Measurements from ENCODE around the gene CCDC184. TPM values are rescaled to one million over a fixed set of nuclear protein-coding genes. Genes with fewer than 3 reads are reported as not detected.
"Not testable (repeated sequence)": the region's sequence is repeated elsewhere in the genome, so short reads cannot be mapped to it uniquely, and the experiment has no call there.

Gene CCDC184
- total RNA-seq, 1 donor from 2014 or later = 0.47 TPM

DNA sequence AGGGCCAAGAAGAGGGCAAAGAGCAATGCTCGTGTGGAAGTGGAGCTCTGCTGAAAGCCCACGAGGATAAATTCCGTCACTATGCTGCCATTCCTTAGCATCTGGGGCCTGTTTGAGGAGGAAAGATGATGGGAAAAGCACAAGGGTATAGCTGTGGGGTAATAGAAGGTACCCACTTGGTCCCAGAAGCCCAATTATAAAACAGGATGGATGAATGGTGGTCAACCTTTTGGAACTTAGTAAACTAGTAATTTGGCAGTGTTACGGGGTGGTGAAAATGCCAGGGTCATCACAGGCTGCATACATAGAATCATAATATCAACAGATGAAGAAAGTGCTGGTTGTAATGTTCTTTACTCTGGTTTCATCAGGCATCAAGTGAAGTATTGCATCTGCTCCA lies 19.7 kb downstream of the CCDC184 start, which contains the start of gene OR10AD1:
TSS of gene OR10AD1 (minus strand) at position 101 of the 400 bp plus-strand sequence. CDS start at position 101, 0 bp downstream.
- TF ChIP-seq, protein P1, sequence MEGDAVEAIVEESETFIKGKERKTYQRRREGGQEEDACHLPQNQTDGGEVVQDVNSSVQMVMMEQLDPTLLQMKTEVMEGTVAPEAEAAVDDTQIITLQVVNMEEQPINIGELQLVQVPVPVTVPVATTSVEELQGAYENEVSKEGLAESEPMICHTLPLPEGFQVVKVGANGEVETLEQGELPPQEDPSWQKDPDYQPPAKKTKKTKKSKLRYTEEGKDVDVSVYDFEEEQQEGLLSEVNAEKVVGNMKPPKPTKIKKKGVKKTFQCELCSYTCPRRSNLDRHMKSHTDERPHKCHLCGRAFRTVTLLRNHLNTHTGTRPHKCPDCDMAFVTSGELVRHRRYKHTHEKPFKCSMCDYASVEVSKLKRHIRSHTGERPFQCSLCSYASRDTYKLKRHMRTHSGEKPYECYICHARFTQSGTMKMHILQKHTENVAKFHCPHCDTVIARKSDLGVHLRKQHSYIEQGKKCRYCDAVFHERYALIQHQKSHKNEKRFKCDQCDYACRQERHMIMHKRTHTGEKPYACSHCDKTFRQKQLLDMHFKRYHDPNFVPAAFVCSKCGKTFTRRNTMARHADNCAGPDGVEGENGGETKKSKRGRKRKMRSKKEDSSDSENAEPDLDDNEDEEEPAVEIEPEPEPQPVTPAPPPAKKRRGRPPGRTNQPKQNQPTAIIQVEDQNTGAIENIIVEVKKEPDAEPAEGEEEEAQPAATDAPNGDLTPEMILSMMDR (IDR thresholded peaks at IDR 0.05) = no peak
- Mint-ChIP-seq H3K4me1 (ENCODE audit: low read depth) (peaks cover 6% of the 10 kb centered on the region), H3K9me3 (ENCODE audit: low read depth) (peaks cover 36% of the 10 kb centered on the region), H3K27ac (ENCODE audit: unreplicated experiment) (no peak within 1 kb of the TSS), H3K4me3 (ENCODE audit: unreplicated experiment) (no peak within 1 kb of the TSS), H3K36me3 (ENCODE audit: low read depth) (peaks cover 4% of the 10 kb centered on the region), H3K27me3 (ENCODE audit: low read depth) (peaks cover 13% of the 10 kb centered on the region)
- DNase-seq (ENCODE audit: low spot score) = no peak

DNA sequence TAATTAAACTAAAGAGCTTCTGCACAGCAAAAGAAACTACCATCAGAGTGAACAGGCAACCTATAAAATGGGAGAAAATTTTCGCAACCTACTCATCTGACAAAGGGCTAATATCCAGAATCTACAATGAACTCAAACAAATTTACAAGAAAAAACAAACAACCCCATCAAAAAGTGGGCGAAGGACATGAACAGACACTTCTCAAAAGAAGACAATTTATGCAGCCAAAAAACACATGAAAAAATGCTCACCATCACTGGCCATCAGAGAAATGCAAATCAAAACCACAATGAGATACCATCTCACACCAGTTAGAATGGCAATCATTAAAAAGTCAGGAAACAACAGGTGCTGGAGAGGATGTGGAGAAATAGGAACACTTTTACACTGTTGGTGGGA lies 26.1 kb downstream of the CCDC184 start:
- H3K27ac Mint-ChIP-seq (ENCODE audit: unreplicated experiment); H3K4me1 Mint-ChIP-seq (ENCODE audit: low read depth); H3K36me3 Mint-ChIP-seq (ENCODE audit: low read depth); H3K4me3 Mint-ChIP-seq (ENCODE audit: unreplicated experiment); DNase-seq (ENCODE audit: low spot score): not testable (repeated sequence)
- Mint-ChIP-seq H3K9me3 (ENCODE audit: low read depth) (peaks cover 19% of the 10 kb centered on the region), H3K27me3 (ENCODE audit: low read depth) (peaks cover 21% of the 10 kb centered on the region)

DNA sequence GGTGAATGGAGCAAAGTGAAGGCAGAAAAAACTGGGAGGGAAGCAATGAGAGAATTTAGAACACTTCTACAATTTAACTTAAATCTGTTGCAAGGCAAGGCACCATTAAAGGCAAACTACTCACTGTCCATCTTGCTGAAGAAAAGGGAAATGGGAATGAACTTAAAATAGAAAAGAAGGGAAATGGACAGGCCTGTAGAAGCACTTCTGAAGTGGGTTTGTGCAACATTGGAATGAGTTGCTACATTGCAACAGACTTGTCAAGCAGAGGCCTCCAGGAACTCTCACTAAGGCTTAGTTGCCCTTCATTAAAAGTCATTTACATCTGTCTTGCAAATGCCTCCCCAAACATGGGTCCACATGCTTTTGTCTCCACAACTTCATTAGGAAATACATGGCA lies 33.3 kb downstream of the CCDC184 start:
- TF ChIP-seq, protein P1 (IDR thresholded peaks at IDR 0.05) = no peak
- no peak overlapping the region for H3K4me3 Mint-ChIP-seq (ENCODE audit: unreplicated experiment)
- H3K4me1 Mint-ChIP-seq (ENCODE audit: low read depth) = no peaks in the 10 kb centered on the region
- peaks cover 32% of the 10 kb centered on the region for H3K27me3 Mint-ChIP-seq (ENCODE audit: low read depth)
- DNase-seq (ENCODE audit: low spot score) = no peak
- no peak overlapping the region for H3K27ac Mint-ChIP-seq (ENCODE audit: unreplicated experiment)
- H3K9me3 Mint-ChIP-seq (ENCODE audit: low read depth) = no peaks in the 10 kb centered on the region
- no peaks in the 10 kb centered on the region for H3K36me3 Mint-ChIP-seq (ENCODE audit: low read depth)

DNA sequence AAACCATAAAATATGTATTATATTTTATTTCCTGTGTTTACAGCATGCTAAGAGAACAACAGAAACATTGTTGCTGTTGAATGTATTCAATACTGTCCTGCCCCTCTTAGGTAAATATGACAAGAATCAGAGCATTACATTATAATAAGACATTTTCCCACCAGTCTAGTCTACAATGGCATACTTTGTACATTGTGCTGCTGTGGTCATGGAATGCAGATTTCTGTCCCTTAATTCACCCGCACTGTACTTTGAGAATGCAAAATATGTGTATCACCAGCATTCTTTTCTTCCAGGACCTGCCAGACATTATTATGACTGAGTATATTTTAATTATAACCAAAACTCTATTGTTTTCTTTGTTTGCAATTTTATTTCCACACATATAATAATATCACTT lies 36.2 kb downstream of the CCDC184 start:
- Mint-ChIP-seq H3K27me3 (ENCODE audit: low read depth) (peaks cover 33% of the 10 kb centered on the region), H3K27ac (ENCODE audit: unreplicated experiment) (no peak overlapping the region), H3K4me1 (ENCODE audit: low read depth) (no peaks in the 10 kb centered on the region), H3K4me3 (ENCODE audit: unreplicated experiment) (no peak overlapping the region), H3K9me3 (ENCODE audit: low read depth) (peaks cover 3% of the 10 kb centered on the region), H3K36me3 (ENCODE audit: low read depth) (no peaks in the 10 kb centered on the region)
- TF ChIP-seq, protein P1 (IDR thresholded peaks at IDR 0.05) = no peak
- no peak for DNase-seq (ENCODE audit: low spot score)

DNA sequence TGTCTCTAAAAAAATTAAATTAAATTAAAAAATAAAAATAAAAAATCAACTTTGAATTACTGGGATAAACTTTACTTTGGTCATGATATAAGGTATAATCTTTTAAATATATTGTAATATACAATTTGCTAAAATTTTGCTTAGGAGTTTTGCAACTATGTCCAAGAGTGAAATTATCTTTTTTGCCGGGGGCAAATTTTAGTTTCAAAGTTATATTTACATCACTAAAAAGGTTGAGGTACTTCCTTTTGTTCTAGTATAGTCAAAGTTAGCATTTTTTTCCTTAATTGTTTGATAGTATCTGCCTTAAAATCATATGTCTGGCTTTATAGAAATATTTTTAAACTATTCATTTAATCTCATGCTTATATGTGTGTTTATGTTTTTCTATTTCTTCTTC lies 37.3 kb downstream of the CCDC184 start:
- no peak overlapping the region for H3K4me3 Mint-ChIP-seq (ENCODE audit: unreplicated experiment)

DNA sequence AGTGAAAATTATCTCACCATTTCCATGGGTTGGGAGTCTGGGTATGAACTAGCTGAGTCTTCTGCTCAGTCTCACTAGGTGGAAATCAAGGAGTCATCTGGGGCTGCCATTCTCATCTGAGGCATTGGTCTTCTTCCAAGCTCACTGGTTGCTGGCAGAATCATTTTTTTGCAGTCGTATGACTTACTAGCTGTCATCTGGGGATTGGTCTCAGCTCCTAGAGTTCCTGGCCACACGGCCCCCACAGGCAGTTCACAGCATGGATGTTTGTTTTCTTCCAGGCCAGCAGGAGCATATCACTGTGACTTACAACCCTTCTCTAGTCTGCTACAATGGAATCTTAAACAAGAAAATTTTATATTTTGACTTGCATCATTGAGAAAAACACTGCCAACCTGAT lies 38.2 kb downstream of the CCDC184 start:
- H3K4me1 Mint-ChIP-seq (ENCODE audit: low read depth) = no peaks in the 10 kb centered on the region
- H3K9me3 Mint-ChIP-seq (ENCODE audit: low read depth) = peaks cover 6% of the 10 kb centered on the region
- no peak for DNase-seq (ENCODE audit: low spot score)
- TF ChIP-seq, protein P1 (IDR thresholded peaks at IDR 0.05) = no peak
- no peak overlapping the region for H3K27ac Mint-ChIP-seq (ENCODE audit: unreplicated experiment)
- peaks cover 35% of the 10 kb centered on the region for H3K27me3 Mint-ChIP-seq (ENCODE audit: low read depth)
- H3K36me3 Mint-ChIP-seq (ENCODE audit: low read depth) = no peaks in the 10 kb centered on the region
- no peak overlapping the region for H3K4me3 Mint-ChIP-seq (ENCODE audit: unreplicated experiment)

More for the DNA sequence above, 37.3 kb downstream of the CCDC184 start:
- Mint-ChIP-seq H3K9me3 (ENCODE audit: low read depth) (peaks cover 3% of the 10 kb centered on the region), H3K27me3 (ENCODE audit: low read depth) (peaks cover 34% of the 10 kb centered on the region), H3K27ac (ENCODE audit: unreplicated experiment) (no peak overlapping the region), H3K36me3 (ENCODE audit: low read depth) (no peaks in the 10 kb centered on the region), H3K4me1 (ENCODE audit: low read depth) (no peaks in the 10 kb centered on the region)
- TF ChIP-seq, protein P1 (IDR thresholded peaks at IDR 0.05) = no peak
- DNase-seq (ENCODE audit: low spot score) = no peak

DNA sequence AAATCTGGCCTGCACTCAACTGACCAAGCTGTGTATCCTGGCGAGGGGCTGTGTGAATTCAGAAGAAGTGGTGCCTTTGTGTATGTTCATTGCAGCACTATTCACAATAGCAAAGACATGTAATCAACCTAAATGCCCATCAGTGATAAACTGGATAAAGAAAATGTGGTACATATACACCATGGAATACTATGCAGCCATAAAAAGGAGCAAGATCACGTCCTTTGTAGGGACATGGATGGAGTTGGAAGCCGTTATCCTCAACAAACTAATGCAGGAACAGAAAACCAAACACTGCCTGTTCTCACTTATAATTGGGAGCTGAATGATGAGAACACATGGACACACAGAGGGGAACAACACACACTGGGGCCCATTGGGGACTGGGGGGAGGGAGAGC lies 41.1 kb downstream of the CCDC184 start:
- not testable (repeated sequence) for H3K4me1 Mint-ChIP-seq (ENCODE audit: low read depth); H3K4me3 Mint-ChIP-seq (ENCODE audit: unreplicated experiment); H3K27ac Mint-ChIP-seq (ENCODE audit: unreplicated experiment); DNase-seq (ENCODE audit: low spot score); H3K36me3 Mint-ChIP-seq (ENCODE audit: low read depth)
- H3K27me3 Mint-ChIP-seq (ENCODE audit: low read depth) = peaks cover 27% of the 10 kb centered on the region
- H3K9me3 Mint-ChIP-seq (ENCODE audit: low read depth) = peaks cover 21% of the 10 kb centered on the region

DNA sequence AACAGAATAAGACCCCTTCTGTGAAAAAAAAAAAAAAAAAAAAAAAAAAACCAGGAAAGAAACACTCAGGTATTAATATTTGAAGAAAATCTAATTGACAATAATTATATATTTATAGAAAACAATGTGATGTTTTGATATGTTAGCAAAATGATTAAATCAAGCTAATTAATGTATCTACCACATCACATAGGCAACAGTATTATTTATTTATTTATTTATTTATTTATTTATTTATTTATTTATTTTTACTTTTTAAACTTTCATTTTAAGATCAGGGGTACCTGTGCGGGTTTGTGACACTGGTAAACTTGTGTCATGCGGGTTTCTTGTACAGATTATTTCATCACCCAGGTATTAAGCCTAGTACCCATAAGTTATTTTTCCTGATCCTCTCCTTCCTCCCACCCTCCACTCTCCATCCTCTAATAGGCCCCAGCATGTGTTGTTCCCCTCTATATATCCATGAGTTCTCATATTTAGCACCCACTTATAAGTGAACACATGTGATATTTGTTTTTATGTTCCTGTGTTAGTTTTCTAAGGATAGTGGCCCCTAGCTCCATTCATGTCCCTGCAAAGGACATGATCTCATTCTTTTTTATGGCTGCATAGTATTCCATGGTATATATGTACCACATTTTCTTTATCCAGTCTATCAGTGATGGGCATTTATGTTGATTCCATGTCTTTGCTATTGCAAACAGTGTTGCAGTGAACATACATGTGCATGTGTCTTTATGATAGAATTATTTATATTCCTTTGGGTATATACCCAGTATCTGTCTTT lies 47.9 kb downstream of the CCDC184 start:
- H3K27me3 Mint-ChIP-seq (ENCODE audit: low read depth) = peaks cover 17% of the 10 kb centered on the region
- not testable (repeated sequence) for DNase-seq (ENCODE audit: low spot score); H3K4me3 Mint-ChIP-seq (ENCODE audit: unreplicated experiment)

More for the DNA sequence above, 47.9 kb downstream of the CCDC184 start:
- peaks cover 24% of the 10 kb centered on the region for H3K9me3 Mint-ChIP-seq (ENCODE audit: low read depth)
- H3K36me3 Mint-ChIP-seq (ENCODE audit: low read depth); H3K4me1 Mint-ChIP-seq (ENCODE audit: low read depth); H3K27ac Mint-ChIP-seq (ENCODE audit: unreplicated experiment): not testable (repeated sequence)
